B cell (primary cell): ENCODE measurements around the gene ZNHIT2. TPM values are rescaled to one million over a fixed set of nuclear protein-coding genes. Genes with fewer than 3 reads are reported as not detected.

Experiments
- ATAC-seq: fragments of 200-7000 bp; cut with Tn5 transposase; one replicate; pipeline ENCODE4 v1.10.0; 2021; ENCODE audit warnings: low read depth, mild to moderate bottlenecking, moderate number of reproducible peaks, moderate library complexity
- CTCF ChIA-PET: fragments of 350-600 bp; sonication (Branson Sonifier 250); formaldehyde crosslinking; loops from one replicate; lab custom pipeline; 2021; ENCODE audit warnings: antibody characterized with exemption, inconsistent platforms; lab: Charles Lee
- POLR2A ChIA-PET: fragments of 350-600 bp; sonication (Branson Sonifier 250); formaldehyde crosslinking; loops from one replicate; lab custom pipeline; 2021; ENCODE audit warnings: antibody characterized with exemption; lab: Charles Lee
- DNase-seq: peaks from one replicate; pipeline ENCODE4 v3.0.0; 2013
- H2AFZ ChIP-seq: 2 replicates; pipeline ENCODE4 v1.6.1; 2012; ENCODE audit warnings: mild to moderate bottlenecking, low read depth, low read length; ENCODE audit not compliant: insufficient read depth, poor library complexity, severe bottlenecking
- H3K27ac ChIP-seq, 2 donors: 1 replicate in 1 of 2; 2 replicates in 1 of 2; pipeline ENCODE4 v1.5.1; 2012 to 2013; ENCODE audit warnings: low read length in 2 of 2, mild to moderate bottlenecking in 2 of 2, moderate library complexity in 1 of 2
- H3K27me3 ChIP-seq, 4 experiments: fragments of 200-600 bp in 1 of 4; sonication (generic) in 1 of 4; replicated peaks in 1 of 4; 1 replicate in 2 of 4; 2 replicates in 2 of 4; pipeline versions ENCODE4 v1.6.1 to v1.7.0; 2013 to 2016; ENCODE audit warnings: low read length in 3 of 4, mild to moderate bottlenecking in 2 of 4, mixed read lengths in 1 of 4, moderate library complexity in 1 of 4; ENCODE audit not compliant: insufficient read depth in 4 of 4, control insufficient read depth in 3 of 4; ENCODE audit errors: control extremely low read depth in 1 of 4
- H3K36me3 ChIP-seq, 2 experiments: replicated peaks in 1 of 2; 1 replicate in 1 of 2; 2 replicates in 1 of 2; pipeline versions ENCODE4 v1.6.1 to v1.7.1; 2013; ENCODE audit warnings: low read length in 1 of 2; ENCODE audit not compliant: insufficient read depth in 2 of 2, control insufficient read depth in 1 of 2; ENCODE audit errors: control extremely low read depth in 1 of 2, extremely low read depth in 1 of 2
- H3K4me1 ChIP-seq, 2 donors: fragments of 200-600 bp in 1 of 2; sonication (generic) in 1 of 2; 1 replicate in 1 of 2; 2 replicates in 1 of 2; pipeline versions ENCODE4 v1.5.1 to v1.6.1; 2013 to 2017; ENCODE audit warnings: low read length in 2 of 2; ENCODE audit not compliant: control insufficient read depth in 2 of 2, insufficient read depth in 2 of 2
- H3K4me2 ChIP-seq: replicated peaks from 2 replicates; pipeline ENCODE3; 2012; ENCODE audit warnings: mild to moderate bottlenecking, low read depth, low read length; ENCODE audit not compliant: poor library complexity, severe bottlenecking
- H3K4me3 ChIP-seq, 5 experiments: fragments of 200-600 bp in 1 of 5; sonication (generic) in 1 of 5; 1 replicate in 3 of 5; 2 replicates in 2 of 5; pipeline versions ENCODE4 v1.5.1 to v1.7.0; 2011 to 2016; ENCODE audit warnings: low read length in 4 of 5, mild to moderate bottlenecking in 4 of 5, low read depth in 2 of 5, control low read depth in 1 of 5, moderate library complexity in 1 of 5; ENCODE audit not compliant: insufficient read depth in 1 of 5; ENCODE audit errors: control extremely low read depth in 1 of 5, extremely low read depth in 1 of 5
- H3K79me2 ChIP-seq: fragments of 200-600 bp; sonication (generic); one replicate; pipeline ENCODE4 v1.6.0; 2016; ENCODE audit warnings: low read length; ENCODE audit not compliant: control insufficient read depth, insufficient read depth
- H3K9ac ChIP-seq: fragments of 200-600 bp; sonication (generic); 2 replicates; pipeline ENCODE4 v1.6.1; 2017; ENCODE audit warnings: mild to moderate bottlenecking, low read length, moderate library complexity
- H3K9me3 ChIP-seq, 3 donors: one replicate each; pipeline versions ENCODE4 v1.6.1 to v1.7.1; 2013; ENCODE audit warnings: low read length in 2 of 3; ENCODE audit not compliant: control insufficient read depth in 2 of 3, insufficient read depth in 1 of 3; ENCODE audit errors: control extremely low read depth in 1 of 3
- H4K20me1 ChIP-seq: 2 replicates; pipeline ENCODE4 v1.6.0; 2012; ENCODE audit warnings: mild to moderate bottlenecking, low read length; ENCODE audit not compliant: insufficient read depth, control insufficient read depth, poor library complexity, severe bottlenecking
- H3K27ac Mint-ChIP-seq: one replicate; pipeline ENCODE4 v1.8.0; 2021; ENCODE audit warnings: mixed read lengths
- H3K27me3 Mint-ChIP-seq: one replicate; pipeline ENCODE4 v1.8.0; 2021; ENCODE audit warnings: mixed read lengths
- H3K4me1 Mint-ChIP-seq: one replicate; pipeline ENCODE4 v1.8.0; 2021; ENCODE audit warnings: mixed read lengths
- H3K4me3 Mint-ChIP-seq: one replicate; pipeline ENCODE4 v1.8.0; 2021; ENCODE audit warnings: mixed read lengths
- H3K9me3 Mint-ChIP-seq: one replicate; pipeline ENCODE4 v1.8.0; 2022; ENCODE audit warnings: mixed read lengths; ENCODE audit not compliant: insufficient read depth
- CTCF ChIP-seq: fragments of 200-600 bp; IDR thresholded peaks from one replicate; pipeline ENCODE4 v1.8.0; 2022; ENCODE audit warnings: antibody characterized with exemption, mild to moderate bottlenecking
- EZH2 ChIP-seq: IDR thresholded peaks from 2 replicates; pipeline ENCODE4 v1.6.1; 2012; ENCODE audit warnings: borderline replicate concordance, low read depth, mild to moderate bottlenecking, moderate library complexity, low read length; ENCODE audit not compliant: insufficient read depth, poor library complexity, severe bottlenecking
- WGBS: methylation state at CpG from one replicate; pipeline ENCODE4 v1.1.5; 2013; ENCODE audit warnings: missing lambda C conversion rate; ENCODE audit not compliant: insufficient coverage; 5-methylcytosine and 5-hydroxymethylcytosine counted together
- intact Hi-C: fragments of 100-400 bp; cut with micrococcal nuclease; formaldehyde crosslinking; loops from one replicate; pipeline ENCODE4 v1.10.0; 2022
- polyA plus RNA-seq: library from polyadenylated mRNA; depleted of rRNA; stranded (reverse); fragments of >200 nt; gene quantifications from 2 replicates; pipeline ENCODE4 v1.2.3, GENCODE V29; 2012
- total RNA-seq, 2 donors: library from RNA; stranded (reverse); fragments of 120-200 nt in 1 of 2; gene quantifications; 1 replicate in 1 of 2; 2 replicates in 1 of 2; pipeline versions ENCODE4 v1.2.3 to v1.2.4, GENCODE V29; 2013 to 2022

Gene ZNHIT2
- total and polyA plus RNA-seq, 2 donors (not counting 1 experiment from before 2014, with no cell fraction given) = 6.2 to 14.1 TPM

- DNase-seq = no peak
- no peak for ATAC-seq
- POLR2A ChIA-PET = interaction anchor here (0.6 to 2.9 kb wide), 4 partner anchors 8 to 1175 kb away, joined by 3 to 27 read pairs (median 4); partner anchors contain the start of genes FAU and MRPL49
- Mint-ChIP-seq H3K9me3 (no peaks in the 10 kb centered on the region), H3K4me3 (peak overlapping the region; percentile 89), H3K27me3 (no peaks in the 10 kb centered on the region), H3K27ac (peak overlapping the region; percentile 81), H3K4me1 (peaks cover 60% of the 10 kb centered on the region)
- peak overlapping the region; percentile 64 for H2AFZ ChIP-seq
- peaks cover 44% of the 10 kb centered on the region for H4K20me1 ChIP-seq
- intact Hi-C loops = loop anchor here (5.0 to 10.0 kb wide), 4 partner anchors 149 to 501 kb away; partner anchors contain the start of genes ATG2A, MAP3K11, PCNX3 and POLA2
- H3K4me1 ChIP-seq = peaks cover 30 to 58% of the 10 kb centered on the region in 2 donors
- H3K36me3 ChIP-seq = peaks cover 0 to 27% of the 10 kb centered on the region in 2 experiments
- peak overlapping the region; percentile 25 to 44 for H3K27ac ChIP-seq
- H3K27me3 ChIP-seq = no peaks in the 10 kb centered on the region
- peak overlapping the region; percentile 80 for H3K9ac ChIP-seq
- WGBS = 29% methylated on average over 9 of the region's 14 CpGs
- no peaks in the 10 kb centered on the region for H3K9me3 ChIP-seq
- H3K4me3 ChIP-seq = peak overlapping the region in 4 of 5 experiments; percentile 58 to 92 (median 72)
- CTCF ChIA-PET = interaction anchor here (0.6 to 7.7 kb wide), 14 partner anchors 8 to 203 kb away, joined by 3 to 118 read pairs (median 4); partner anchors contain the start of genes CAPN1, FAU, MRPL49 and SYVN1
- H3K4me2 ChIP-seq = peak overlapping the region; percentile 99
- H3K79me2 ChIP-seq = peaks cover 52% of the 10 kb centered on the region
- no peak for TF ChIP-seq EZH2
- no peak for TF ChIP-seq CTCF
Observed at GRCh38 chr11:65113361-65113756, 4.1 kb downstream of the ZNHIT2 start.
